DOHH2 (cell line): Measurements from ENCODE around the gene RASA3.

Experiments
- H3F3A ChIP-seq: fragments of 200-600 bp; sonication (generic), shearing (Covaris generic); 2 replicates; pipeline ENCODE4 v1.6.0; 2016; ENCODE audit warnings: antibody characterized with exemption, mild to moderate bottlenecking; ENCODE audit not compliant: control insufficient read depth, insufficient read depth
- H3K27ac ChIP-seq: fragments of 200-600 bp; sonication (generic); 2 replicates; pipeline ENCODE4 v1.5.1; 2014; ENCODE audit warnings: low read depth, mild to moderate bottlenecking, low read length, moderate library complexity
- H3K27me3 ChIP-seq: fragments of 200-600 bp; sonication (generic); 2 replicates; pipeline ENCODE4 v1.6.1; 2014; ENCODE audit warnings: mild to moderate bottlenecking, low read length, mixed read lengths; ENCODE audit not compliant: control insufficient read depth
- H3K36me3 ChIP-seq: fragments of 200-600 bp; sonication (generic); 2 replicates; pipeline ENCODE4 v1.6.1; 2014; ENCODE audit warnings: mild to moderate bottlenecking, low read length, moderate library complexity, mixed read lengths; ENCODE audit not compliant: control insufficient read depth
- H3K4me1 ChIP-seq: fragments of 200-600 bp; sonication (generic); 2 replicates; pipeline ENCODE4 v1.6.1; 2014; ENCODE audit warnings: mild to moderate bottlenecking, low read length, mixed read lengths; ENCODE audit not compliant: control insufficient read depth
- H3K4me2 ChIP-seq: fragments of 200-600 bp; sonication (generic); 2 replicates; pipeline ENCODE4 v1.6.0; 2014; ENCODE audit warnings: mild to moderate bottlenecking, low read length, moderate library complexity
- H3K4me3 ChIP-seq: fragments of 200-600 bp; sonication (generic); 2 replicates; pipeline ENCODE4 v1.5.1; 2014; ENCODE audit warnings: mild to moderate bottlenecking, low read length, mixed read lengths
- H3K79me2 ChIP-seq: fragments of 200-600 bp; sonication (generic); 2 replicates; pipeline ENCODE4 v1.6.1; 2014; ENCODE audit warnings: mild to moderate bottlenecking, low read length, mixed read lengths; ENCODE audit not compliant: control insufficient read depth
- H3K9me2 ChIP-seq: fragments of 200-600 bp; sonication (generic); replicated peaks from 2 replicates; pipeline ENCODE4 v1.6.1; 2014; ENCODE audit warnings: mild to moderate bottlenecking, low read length, mixed read lengths; ENCODE audit not compliant: control insufficient read depth
- H3K9me3 ChIP-seq: fragments of 200-600 bp; sonication (generic); 2 replicates; pipeline ENCODE4 v1.6.1; 2014; ENCODE audit warnings: antibody characterized with exemption, low read length, mixed read lengths; ENCODE audit not compliant: control insufficient read depth, insufficient read depth
- H4K20me1 ChIP-seq: fragments of 200-600 bp; sonication (generic); 2 replicates; pipeline ENCODE4 v1.6.0; 2014; ENCODE audit warnings: low read depth, mild to moderate bottlenecking, antibody characterized with exemption, low read length, moderate library complexity; ENCODE audit not compliant: control insufficient read depth, insufficient read depth
- CTCF ChIP-seq: fragments of 200-600 bp; sonication (generic); IDR thresholded peaks from one replicate; pipeline ENCODE4 v1.5.1; 2014; ENCODE audit warnings: antibody characterized with exemption, mild to moderate bottlenecking, low read depth, low read length; ENCODE audit not compliant: poor library complexity, severe bottlenecking
- EZH2phosphoT487 ChIP-seq: fragments of 200-600 bp; sonication (generic); IDR thresholded peaks from 2 replicates; pipeline ENCODE4 v1.6.1; 2017; ENCODE audit warnings: borderline replicate concordance, mild to moderate bottlenecking, antibody characterized with exemption, low read length, moderate library complexity, mixed read lengths

RASA3 gene

GRCh38 chr13:114025405-114025713 lies 107.1 kb downstream of the RASA3 start:
- Histone ChIP-seq H3K9me2 (no peaks in the 10 kb centered on the region), H3F3A (no peaks in the 10 kb centered on the region)

GRCh38 chr13:114024603-114025404 lies 107.6 kb downstream of the RASA3 start:
- no peaks in the 10 kb centered on the region for H3K36me3 ChIP-seq
- no peaks in the 10 kb centered on the region for H3K79me2 ChIP-seq
- no peaks in the 10 kb centered on the region for H3F3A ChIP-seq
- no peaks in the 10 kb centered on the region for H3K27me3 ChIP-seq
- H3K4me2 ChIP-seq = peak overlapping the region; percentile 68
- TF ChIP-seq EZH2phosphoT487 = no peak
- TF ChIP-seq CTCF = no peak
- no peaks in the 10 kb centered on the region for H4K20me1 ChIP-seq
- H3K27ac ChIP-seq = peak overlapping the region; percentile 57
- peak overlapping the region; percentile 57 for H3K4me3 ChIP-seq
- H3K4me1 ChIP-seq = peaks cover 72% of the 10 kb centered on the region
- no peaks in the 10 kb centered on the region for H3K9me3 ChIP-seq
- no peaks in the 10 kb centered on the region for H3K9me2 ChIP-seq

More at GRCh38 chr13:114025405-114025713, 107.1 kb downstream of the RASA3 start:
- peak overlapping the region; percentile 57 for H3K27ac ChIP-seq
- no peaks in the 10 kb centered on the region for H3K9me3 ChIP-seq
- no peaks in the 10 kb centered on the region for H4K20me1 ChIP-seq
- peaks cover 70% of the 10 kb centered on the region for H3K4me1 ChIP-seq
- TF ChIP-seq EZH2phosphoT487 (no peak), CTCF (no peak)
- H3K27me3 ChIP-seq = no peaks in the 10 kb centered on the region
- H3K4me3 ChIP-seq = peak overlapping the region; percentile 57
- H3K36me3 ChIP-seq = no peaks in the 10 kb centered on the region
- H3K79me2 ChIP-seq = no peaks in the 10 kb centered on the region
- peak overlapping the region; percentile 68 for H3K4me2 ChIP-seq

- Histone ChIP-seq H4K20me1 (no peaks in the 10 kb centered on the region), H3K4me3 (peak overlapping the region; percentile 57), H3F3A (no peaks in the 10 kb centered on the region), H3K9me2 (no peaks in the 10 kb centered on the region), H3K79me2 (no peaks in the 10 kb centered on the region), H3K27ac (peak overlapping the region; percentile 57), H3K4me2 (peak overlapping the region; percentile 68), H3K9me3 (no peaks in the 10 kb centered on the region), H3K27me3 (no peaks in the 10 kb centered on the region), H3K4me1 (peaks cover 72% of the 10 kb centered on the region), H3K36me3 (no peaks in the 10 kb centered on the region)
- TF ChIP-seq CTCF (peak; percentile 30), EZH2phosphoT487 (no peak)
Observed at GRCh38 chr13:114023716-114024602, 108.5 kb downstream of the RASA3 start.
